GM21528 (cell line): Measurements from ENCODE around the gene SLC31A1.
"Not testable (repeated sequence)": the region's sequence is repeated elsewhere in the genome, so short reads cannot be mapped to it uniquely, and the experiment has no call there.

Source experiments
- ATAC-seq: cut with Tn5 transposase; IDR thresholded peaks from one replicate; pipeline ENCODE4 v1.9.1; 2021; ENCODE audit warnings: mild to moderate bottlenecking, moderate library complexity; ENCODE audit not compliant: unreplicated experiment, low FRiP score

SLC31A1 gene

DNA sequence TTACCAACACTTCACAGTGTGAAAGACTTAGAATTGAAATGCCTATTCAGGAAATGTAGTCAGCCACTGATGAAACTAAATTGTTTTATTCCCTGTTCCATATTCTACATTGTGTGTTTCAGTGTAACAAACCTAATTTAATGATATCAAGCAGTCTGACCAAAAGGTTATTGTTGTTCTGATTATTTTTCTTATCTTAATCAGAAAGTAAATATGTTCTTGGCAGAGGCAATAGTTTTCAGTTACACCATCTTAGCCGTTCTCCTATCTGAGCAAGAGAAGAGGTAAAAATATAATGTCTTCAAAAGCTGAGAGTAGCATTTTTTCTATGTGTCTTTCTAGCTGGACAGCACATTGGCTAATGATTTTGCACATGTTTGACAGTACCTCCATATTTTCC is 36.9 kb downstream of the SLC31A1 start:
- no peak for ATAC-seq

DNA sequence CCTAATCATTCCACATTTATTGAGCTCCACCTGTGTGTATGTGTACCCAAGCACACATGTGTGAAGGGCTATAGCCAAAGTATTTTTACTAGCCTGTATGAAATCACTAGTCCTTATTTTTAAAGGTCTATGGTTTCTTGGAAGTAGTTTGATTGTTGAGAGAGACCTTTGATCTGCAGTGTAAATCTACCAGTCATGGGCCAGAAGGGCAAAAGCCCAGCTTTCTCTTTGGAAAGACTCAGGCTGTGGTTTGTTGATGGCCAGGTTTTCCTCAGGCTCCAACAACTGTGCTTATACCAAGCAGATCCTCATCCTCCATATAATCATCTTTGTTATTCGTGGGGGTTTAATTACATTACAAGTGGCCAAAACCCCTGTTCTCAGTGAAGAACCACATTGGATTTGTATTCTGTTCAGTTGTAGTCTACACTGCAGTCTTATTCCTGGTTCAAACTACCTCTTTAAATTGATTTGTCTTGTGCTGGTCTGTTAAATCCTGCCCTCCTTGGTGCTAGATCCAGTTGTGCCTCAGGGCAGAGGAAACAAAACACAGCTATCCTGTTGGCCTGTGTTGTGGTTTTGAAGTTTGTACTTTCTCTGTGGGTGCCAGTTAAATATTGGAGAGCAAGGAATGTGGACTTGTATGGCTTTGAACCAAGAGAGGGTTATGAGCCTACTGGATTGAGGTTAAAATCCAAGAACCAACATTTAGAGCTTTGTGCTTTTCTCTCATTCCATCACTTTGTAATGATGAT is 40.8 kb downstream of the SLC31A1 start:
- no peak for ATAC-seq

DNA sequence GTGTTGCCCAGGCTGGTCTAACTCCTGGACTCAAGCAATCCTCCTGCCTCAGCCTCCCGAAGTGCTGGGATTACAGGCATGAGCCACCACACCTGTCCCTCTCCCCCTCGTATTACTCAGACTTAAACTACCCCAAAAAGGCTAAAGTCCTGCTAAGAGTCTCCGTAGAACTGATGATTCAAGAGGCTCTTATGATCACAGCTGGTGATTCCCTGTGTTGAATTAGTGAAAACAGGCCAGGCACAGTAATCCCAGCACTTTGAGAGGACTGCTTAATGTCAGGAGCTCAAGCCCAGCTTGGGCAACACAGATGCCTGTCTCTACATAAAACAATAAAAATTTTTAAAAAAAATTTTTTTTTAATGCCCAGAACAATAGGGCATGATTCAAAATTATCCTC is 44.8 kb downstream of the SLC31A1 start:
- ATAC-seq, result no peak

DNA sequence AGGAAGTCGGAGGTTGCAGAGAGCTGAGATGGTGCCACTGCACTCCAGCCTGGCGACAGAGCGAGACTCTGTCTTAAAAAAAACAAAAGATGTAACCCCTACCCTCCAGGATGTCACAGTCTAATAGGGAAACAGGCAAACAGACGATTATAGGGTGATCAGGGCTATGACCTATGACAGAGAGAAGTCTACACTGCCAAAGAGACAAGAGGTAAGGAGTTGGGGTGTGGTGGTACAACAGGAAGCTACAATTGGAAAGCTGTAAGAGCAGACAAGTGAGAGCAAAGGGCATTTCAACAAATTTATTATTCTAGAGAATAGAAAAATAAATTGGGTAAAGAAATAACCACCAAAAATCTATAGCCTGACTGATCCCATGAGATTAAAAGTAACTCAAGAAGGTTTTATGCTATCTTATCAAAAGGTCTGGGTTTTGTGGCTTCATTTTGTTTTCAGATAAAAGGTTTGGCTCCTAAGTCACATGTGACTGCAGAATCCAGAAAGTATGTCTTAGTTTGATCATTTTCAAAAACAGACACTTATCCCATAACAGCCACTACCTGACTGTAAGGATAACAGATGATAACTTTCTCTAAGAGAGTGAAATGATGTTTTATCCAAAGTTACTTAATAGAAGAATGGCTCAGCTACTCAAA is 46.7 kb downstream of the SLC31A1 start:
- no peak for ATAC-seq

DNA sequence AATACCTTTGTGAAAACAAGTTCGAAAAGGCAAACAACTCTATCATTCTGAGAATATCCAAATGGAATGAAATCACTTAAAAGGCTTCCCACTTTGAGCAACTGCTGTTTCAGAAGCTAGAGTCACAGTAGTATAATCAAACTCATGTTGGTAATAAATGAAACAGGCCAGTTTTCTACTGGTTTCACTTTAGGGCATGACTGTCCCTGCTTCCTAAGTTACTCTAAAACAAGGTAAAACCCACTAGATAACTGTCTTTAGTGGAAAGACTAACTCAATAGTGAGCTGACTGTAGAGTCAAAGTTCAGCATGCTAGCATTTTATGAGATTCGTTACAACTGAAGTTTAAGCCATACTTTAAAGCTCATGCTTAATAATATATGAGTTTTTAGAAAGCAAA is 48.0 kb downstream of the SLC31A1 start:
- ATAC-seq, result no peak

DNA sequence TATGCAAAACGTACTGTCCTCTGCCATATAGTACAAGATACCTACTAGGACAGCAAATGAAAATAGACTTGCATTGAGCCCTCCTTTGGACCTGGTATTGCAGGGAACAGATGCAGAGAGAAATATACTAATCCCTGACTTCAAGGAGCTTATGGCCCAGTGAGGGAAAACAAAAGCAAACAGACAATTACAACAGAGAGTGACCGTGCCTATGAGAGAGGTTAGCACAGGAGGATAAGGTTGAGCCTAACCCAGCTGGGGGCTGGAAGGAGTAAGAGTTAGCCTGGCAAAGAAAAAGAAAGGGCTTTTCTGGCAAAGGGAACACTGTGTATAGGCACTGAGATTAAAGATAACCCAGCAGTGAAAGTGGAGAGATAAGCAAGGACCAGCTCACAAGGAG is 48.5 kb downstream of the SLC31A1 start:
- ATAC-seq, result no peak

DNA sequence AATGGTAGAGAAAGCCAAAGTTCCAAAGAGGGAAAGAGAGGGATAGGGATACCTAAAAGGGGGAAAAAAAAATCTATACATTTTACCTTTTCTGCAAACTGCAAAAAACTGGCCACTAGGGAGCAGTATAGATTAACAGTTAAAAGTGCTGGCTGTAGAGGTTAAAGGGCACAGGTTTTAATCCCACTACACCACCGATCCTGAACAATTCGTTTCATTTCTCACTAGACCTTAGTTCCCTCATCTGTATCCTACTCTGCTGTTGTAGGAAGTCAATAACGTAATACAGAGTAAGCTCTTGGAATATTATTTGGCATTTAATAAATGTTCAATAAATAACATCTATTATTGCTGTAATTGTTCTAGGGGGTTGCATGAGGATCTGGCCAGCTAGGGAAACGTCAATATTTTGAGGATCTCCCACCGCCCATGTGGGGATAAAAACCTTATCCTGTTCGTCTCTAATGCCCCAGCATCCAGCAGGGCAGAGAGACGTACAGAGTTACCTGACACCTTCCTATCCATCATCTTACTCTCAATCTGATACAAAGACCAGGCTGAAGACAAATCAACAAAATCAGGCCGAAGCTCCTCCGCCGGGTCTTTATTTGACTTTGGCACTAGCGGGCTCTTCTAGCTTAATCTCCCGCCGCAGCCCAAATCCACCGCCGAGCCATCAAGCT is 53.3 kb downstream of the SLC31A1 start:
- ATAC-seq, result peak; percentile 12

DNA sequence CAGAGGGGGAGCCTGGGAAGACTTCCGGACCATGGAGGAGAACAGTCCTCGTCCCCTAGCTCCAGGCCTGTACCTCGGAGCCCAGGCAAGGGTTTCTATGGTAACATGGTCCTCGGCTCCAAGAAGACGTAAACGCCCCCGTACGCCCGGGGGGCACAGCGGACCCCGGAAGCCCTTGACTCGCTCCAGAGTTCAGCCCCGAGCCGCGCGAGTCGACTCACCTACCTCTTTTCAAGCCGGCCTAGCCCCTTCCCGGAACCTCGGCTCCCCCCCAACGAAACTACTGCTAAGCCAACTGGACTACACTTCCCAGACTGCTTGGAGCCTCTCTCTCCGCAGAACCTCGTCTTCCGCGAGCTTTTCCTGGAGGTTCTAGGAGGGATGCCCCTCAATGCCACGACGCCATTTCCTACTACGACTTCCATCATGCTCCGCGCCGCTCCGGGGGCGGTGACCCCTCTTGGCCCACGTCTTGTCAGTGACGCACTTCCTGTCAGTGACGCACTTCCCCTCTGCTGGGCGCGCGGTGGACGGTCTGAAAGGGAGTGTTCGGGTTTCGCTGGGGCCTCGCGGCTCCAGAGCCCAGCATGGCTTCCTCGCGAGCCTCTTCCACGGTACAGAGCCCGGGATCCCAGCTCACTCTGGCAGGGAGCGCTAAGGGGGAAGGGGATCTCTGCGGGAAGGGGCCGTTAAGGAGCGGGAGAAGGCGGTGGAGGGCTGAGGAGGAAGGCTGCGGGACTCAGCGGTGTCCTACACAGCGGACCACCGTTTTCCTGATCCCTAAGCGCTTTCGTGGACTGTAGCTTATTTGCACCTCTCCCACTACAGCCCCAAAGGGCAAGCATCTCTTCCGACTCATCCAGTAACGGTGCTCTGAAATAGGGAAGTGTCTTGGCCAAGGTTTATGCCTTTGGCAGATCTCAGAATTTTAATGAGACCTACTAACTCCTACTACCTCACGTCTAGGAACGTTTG is 54.1 kb downstream of the SLC31A1 start, which contains the start of the genes CDC26 and PRPF4:
Gene CDC26 (minus strand): TSS at position 416 of the 975 bp plus-strand sequence. CDS start 3,065 bp downstream, outside the sequence.
Gene PRPF4 (plus strand): TSS at position 502 of the 975 bp plus-strand sequence. CDS start 86 bp downstream, at position 588.
- ATAC-seq, result peak; percentile 97

DNA sequence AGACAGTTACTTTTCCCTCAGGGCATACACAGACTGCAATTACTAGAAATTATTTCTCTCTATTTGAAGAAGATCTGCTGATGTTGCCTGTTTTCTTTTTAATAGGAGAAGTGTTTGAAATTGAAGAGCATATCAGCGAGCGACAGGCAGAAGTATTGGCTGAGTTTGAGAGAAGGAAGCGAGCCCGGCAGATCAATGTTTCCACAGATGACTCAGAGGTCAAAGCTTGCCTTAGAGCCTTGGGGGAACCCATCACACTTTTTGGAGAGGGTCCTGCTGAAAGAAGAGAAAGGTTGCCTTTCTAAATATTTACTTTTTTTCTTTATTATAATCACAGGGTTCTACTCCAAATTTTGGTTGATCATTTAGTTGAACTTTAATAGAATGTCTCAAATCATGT is 57.5 kb downstream of the SLC31A1 start:
- no peak for ATAC-seq

DNA sequence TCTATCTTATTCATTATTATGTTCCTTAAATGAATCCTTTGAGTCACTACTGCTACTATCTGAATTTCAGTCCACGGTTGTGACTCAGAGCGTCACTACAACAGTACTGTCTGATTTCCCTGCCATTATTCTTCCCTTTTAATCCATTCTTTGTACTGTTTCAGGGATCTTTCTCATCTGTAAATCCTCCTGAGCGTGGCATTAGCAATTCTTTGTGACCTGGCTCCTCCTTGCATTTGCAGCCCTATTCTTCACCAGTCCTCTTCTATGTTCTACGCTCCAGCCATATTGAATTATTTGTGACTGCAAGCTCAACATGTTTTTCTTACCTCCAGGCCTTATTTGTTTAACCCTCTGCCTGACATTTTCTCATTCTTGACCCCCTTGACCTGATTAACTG is 60.0 kb downstream of the SLC31A1 start:
- ATAC-seq, result no peak

DNA sequence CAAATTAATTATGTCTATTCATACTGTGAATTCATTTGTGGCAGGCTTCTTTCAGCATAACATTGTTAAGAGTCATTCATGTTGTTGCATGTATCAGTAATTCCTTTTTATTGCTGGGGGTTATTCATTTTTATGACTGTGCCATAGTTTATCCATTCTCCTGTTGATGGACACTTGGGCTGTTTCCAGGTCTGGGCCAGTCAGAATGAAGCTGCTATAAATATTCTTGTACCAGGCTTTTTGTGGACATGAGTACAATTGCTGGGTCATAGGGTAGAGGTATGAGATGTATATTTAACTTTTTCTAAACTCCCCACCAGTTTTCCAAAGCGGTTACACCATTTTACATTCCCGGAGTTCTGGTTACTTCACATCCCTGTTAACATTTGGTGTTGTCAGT is 67.7 kb downstream of the SLC31A1 start:
- ATAC-seq, result no peak

DNA sequence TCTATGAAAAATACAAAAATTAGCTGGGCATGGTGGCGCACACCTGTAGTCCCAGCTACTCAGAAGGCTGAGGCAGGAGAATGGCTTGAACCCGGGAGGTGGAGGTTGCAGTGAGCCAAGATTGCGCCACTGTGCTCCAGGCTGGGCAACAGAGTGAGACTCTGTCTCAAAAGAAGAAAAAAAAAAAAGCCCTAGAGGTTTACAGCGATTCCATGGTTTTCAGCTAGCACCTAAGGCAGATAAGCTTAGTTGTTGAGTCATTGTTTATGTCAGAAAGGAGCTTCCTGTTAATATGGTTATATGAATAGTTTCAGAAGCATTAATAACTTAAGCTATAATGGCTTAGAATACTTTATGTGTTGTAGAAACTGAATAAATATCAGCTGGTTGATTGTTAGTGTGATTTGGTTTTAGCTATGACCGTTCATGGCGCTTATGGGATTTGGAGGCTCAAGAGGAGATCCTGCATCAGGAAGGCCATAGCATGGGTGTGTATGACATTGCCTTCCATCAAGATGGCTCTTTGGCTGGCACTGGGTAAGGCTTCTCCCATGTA is 68.8 kb downstream of the SLC31A1 start:
- no peak for ATAC-seq

DNA sequence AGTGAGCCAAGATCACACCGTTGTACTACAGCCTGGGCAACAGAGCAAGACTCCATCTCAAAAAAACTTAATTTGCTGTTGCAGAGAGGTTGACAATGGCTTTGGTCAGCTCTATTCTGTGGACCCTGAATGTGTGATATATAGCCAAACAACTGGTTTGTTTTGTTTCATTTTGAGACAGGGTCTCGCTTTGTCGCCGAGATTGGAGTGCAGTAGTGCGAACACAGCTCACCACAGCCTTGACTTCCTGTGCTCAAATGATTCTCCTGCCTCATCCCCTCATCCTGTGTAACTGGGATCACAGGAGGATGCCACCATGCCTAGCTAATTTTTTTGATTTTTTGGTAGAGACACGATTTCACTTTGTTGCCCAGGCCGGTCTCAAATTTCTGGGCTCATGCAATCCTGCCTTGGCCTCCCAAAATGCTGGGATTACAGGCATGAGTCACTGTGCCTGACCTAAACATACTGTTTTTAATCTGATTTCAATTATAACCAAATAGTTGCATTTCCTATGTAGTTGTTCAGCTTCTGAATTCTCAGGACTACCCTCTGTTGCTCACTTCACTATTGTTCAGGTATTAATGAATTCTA is 72.0 kb downstream of the SLC31A1 start:
- no peak for ATAC-seq

DNA sequence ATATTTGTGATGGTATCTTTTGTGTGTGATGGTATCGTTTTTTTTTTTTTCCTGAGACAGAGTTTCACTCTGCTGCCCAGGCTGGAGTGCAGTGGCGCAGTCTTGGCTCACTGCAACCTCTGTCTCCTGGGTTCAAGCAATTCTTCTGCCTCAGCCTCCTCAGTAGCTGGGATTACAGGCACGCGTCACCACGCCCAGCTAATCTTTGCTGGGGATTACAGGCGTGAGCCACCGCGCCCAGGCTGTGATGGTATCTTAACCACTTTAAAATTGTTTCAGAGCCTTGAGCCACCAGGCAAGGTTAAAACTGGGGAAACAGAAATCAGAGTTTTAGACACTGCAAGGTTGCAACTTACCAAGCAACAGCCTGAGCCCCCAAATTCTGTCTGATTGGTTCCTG is 74.9 kb downstream of the SLC31A1 start:
- not testable (repeated sequence) for ATAC-seq

DNA sequence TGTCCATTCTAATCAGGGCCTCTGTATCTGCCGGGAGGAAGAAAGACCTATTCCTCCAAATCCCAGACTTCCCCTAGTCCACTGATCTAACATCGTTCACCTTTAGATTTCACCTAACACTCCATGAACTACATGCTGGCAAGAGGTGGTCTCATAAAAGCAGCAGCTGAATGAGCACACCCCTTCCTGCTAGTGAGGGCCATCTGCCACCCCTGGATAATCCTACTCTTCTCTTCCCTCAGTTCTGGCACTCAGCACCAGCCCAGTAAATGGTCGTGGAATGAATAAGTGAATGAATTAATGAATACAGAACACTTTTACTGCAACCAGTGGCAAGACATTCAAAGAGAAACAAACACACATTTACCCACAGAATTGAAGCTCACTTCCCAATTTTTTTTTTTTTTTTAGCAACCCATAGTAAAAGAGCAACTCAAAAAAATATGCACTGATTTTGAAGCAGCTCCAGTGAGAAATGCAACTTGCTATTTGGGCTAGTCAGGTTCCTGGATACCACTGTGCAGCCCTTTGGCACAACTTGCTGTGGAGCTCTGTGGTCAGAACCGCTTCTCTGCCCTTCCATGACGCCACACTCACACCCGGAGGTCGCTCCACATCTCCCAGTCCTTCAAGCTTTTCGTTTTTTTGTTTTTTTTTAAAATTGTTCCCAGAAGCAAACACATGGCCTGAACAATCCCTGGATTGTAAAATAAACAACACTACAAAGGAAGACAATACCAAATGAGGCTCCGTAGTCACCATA is 75.6 kb downstream of the SLC31A1 start:
- ATAC-seq, result no peak

DNA sequence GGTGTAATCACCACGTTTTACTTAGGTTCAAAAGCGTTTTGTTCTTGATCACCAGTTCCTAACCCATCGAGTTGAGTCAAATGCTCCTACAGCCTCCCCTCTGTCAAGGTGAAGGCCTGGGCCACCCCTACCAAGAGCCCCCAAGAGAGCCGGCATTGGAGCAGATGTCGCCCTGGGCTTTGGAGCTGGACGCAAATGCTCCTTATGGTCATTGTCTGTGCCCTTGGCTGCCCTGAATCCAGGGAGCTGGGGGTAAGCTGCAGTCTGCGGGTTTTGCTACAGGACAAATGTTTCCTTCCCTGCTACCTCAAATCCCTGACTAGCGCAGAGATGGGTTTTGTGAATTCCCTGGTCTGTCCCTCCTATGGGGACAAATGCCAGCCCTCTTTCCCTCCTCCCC is 77.0 kb downstream of the SLC31A1 start:
- no peak for ATAC-seq

DNA sequence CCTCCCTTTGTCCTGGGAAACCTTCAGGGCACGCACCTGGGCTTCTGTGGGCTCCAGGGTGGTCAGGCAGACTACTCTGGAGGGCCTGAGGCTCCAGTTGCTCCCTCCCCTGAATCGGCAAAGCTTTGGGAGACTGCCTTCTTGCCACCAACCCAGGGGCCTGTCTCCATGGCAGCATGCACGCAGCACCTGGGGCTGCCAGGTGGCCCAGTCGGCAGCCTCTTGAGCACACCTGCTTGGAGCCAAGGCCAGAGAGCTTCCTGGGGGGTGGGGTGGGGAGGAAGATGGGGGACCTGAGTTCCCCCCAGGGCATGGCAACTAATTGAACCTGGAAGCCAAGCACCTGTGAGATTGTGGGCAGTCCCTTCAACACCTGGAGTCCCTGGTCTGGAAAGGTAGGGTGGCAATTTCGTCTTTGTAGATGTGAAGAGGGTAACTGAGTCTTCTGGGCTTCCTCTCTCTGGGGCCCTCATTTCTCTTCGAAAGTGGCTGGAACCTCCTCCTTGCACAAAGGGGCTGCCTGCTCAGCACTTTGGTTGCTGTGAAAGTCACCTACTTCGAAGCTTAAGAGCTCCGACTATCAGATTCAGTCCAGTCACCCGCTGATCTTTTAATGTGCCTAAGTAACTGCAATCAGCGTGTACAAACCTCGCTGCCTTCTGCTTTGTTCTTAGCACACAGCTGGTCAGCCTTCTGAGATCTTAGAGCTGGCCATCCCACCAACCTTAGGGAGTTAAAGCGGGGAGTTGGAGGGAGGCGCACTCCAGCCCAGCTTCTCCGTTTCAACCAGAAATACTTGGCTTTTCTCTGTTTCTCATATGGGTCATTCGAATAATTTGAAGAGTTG is 77.8 kb downstream of the SLC31A1 start:
- no peak for ATAC-seq

DNA sequence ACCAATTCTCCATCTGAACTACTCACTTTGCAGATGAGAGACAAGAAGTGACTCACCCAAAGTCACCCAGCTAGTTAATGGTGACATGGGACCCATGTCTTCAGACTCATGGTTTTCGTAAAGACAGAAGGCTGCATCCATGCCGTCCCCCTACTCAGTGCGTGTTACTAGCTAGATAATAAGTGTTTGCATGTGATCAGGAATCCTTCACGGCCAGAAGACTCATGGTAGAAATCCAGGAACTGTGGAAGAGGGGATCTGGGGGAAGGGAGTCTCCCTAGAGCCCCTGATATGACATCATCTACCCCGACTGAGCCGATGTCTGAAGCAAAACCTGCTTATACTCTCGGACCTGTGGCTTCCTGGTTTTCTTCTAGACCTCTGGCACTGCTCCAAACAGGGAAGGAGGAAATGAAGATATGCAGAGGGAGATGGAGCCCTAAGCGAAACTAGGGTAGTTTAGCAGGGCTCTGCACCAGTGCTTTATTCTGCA is 78.5 kb downstream of the SLC31A1 start:
- ATAC-seq, result no peak
